Ovary (tissue), 3 donors: ENCODE measurements around the gene PRCD.

ENCODE experiments used
- EP300 ChIP-seq: sonication (generic); formaldehyde crosslinking; IDR thresholded peaks from one replicate; pipeline ENCODE4 v1.6.1; 2017; ENCODE audit warnings: antibody characterized with exemption
- POLR2A ChIP-seq: fragments of 450-650 bp; IDR thresholded peaks from one replicate; pipeline ENCODE4 v1.6.1; 2017; ENCODE audit warnings: antibody characterized with exemption, mild to moderate bottlenecking, moderate library complexity
- TF ChIP-seq, protein P1 (sequence below), 3 donors: fragments of 450-650 bp in 2 of 3; fragments of 200-600 bp in 1 of 3; IDR thresholded peaks; one replicate each; pipeline versions ENCODE4 v1.5.1 to v1.8.0; 2016 to 2022; ENCODE audit warnings: antibody characterized with exemption in 3 of 3, mild to moderate bottlenecking in 1 of 3
- donor health status: DM: no; HTN: no; CAD: no.

DNA sequence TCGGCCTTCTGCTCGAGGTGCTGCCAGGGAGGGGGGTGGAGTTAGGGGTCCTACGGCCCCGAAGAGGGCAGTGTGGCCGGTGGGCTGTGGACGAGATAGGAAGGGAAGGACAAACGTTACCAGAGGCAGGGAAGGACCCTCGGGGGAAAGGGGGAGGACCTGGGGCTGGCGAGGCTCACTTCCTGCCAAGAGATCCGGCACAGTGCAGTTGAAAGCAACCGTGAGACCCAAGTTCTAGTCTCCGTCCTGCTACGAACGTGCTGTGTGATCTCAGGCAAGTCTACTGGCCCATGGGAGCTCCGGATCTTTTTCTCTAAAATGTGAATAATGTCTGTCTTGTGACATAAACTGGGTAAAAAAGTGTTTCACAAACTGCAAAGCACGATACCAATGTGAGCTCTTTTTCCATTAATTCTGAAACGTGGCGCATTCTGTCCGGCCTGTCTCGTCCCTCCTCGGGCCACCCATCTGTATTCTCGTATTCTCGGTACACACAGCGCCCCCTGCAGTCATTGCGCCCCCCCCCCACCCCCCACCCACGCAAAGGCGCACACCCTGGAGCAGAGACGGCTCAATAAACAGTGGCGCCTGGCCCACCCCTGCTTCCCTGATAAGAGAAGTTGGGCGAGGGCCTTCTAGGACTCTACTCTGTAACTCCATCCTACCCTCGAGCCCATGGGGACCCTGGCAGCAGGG, 11.2 kb upstream of the PRCD start:
- TF ChIP-seq EP300, result no peak
- TF ChIP-seq, protein P1, sequence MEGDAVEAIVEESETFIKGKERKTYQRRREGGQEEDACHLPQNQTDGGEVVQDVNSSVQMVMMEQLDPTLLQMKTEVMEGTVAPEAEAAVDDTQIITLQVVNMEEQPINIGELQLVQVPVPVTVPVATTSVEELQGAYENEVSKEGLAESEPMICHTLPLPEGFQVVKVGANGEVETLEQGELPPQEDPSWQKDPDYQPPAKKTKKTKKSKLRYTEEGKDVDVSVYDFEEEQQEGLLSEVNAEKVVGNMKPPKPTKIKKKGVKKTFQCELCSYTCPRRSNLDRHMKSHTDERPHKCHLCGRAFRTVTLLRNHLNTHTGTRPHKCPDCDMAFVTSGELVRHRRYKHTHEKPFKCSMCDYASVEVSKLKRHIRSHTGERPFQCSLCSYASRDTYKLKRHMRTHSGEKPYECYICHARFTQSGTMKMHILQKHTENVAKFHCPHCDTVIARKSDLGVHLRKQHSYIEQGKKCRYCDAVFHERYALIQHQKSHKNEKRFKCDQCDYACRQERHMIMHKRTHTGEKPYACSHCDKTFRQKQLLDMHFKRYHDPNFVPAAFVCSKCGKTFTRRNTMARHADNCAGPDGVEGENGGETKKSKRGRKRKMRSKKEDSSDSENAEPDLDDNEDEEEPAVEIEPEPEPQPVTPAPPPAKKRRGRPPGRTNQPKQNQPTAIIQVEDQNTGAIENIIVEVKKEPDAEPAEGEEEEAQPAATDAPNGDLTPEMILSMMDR (IDR thresholded peaks at IDR 0.05), result peak in 1 of 3 donors; percentile 20
- TF ChIP-seq POLR2A, result no peak
